Measurements from ENCODE around the gene TINCR. TPM values are rescaled to one million over a fixed set of nuclear protein-coding genes. Genes with fewer than 3 reads are reported as not detected.

Gene TINCR
- total RNA-seq, 1 donor = not detected

DNA sequence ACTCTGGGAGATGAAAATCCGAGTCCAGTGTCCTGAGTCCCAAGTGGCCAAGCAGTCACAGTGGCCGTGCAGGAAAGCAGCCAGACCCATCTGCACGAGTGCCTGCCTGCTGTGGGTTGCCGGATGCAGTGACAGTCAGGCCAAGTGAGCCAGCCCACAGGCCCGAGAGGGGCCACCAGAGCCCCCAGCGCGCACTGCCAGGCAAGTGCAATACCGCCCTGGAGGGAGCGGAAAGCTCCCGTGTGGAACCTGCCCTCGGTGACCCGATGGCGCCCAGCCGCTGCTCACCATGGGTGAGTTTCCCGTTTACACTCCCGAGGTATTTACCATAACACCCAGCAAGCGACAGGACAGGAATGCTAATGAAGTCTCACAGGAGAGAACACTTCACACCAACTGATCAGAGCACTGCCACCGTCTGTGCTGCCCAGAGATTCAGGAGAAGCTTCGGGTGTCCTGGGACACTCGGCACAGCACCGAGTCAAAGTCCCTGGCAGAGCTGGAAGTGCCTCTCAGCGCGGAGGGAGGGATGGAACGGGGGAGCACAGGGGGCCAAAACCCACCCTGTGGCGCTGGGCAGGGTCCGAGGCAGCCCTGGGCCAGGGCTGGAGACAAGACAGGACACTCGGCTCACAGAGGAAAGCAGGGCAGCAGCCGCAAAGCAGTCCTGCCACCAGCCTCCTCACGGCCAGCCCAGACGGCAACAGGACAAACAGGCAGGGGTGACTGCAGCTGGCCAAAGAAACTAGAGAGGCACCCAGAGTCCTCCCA, 21.3 kb upstream of the TINCR start:
- TF ChIP-seq, protein P1, sequence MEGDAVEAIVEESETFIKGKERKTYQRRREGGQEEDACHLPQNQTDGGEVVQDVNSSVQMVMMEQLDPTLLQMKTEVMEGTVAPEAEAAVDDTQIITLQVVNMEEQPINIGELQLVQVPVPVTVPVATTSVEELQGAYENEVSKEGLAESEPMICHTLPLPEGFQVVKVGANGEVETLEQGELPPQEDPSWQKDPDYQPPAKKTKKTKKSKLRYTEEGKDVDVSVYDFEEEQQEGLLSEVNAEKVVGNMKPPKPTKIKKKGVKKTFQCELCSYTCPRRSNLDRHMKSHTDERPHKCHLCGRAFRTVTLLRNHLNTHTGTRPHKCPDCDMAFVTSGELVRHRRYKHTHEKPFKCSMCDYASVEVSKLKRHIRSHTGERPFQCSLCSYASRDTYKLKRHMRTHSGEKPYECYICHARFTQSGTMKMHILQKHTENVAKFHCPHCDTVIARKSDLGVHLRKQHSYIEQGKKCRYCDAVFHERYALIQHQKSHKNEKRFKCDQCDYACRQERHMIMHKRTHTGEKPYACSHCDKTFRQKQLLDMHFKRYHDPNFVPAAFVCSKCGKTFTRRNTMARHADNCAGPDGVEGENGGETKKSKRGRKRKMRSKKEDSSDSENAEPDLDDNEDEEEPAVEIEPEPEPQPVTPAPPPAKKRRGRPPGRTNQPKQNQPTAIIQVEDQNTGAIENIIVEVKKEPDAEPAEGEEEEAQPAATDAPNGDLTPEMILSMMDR (IDR thresholded peaks at IDR 0.05; ENCODE audit: insufficient read depth, low read length) = no peak
- DNase-seq (ENCODE audit: low read depth) = no peak
- H3K4me3 ChIP-seq (ENCODE audit: low read depth, low read length) = no peak overlapping the region

- no peak overlapping the region for H3K4me3 ChIP-seq (ENCODE audit: low read depth, low read length)
- peak; percentile 17 for DNase-seq (ENCODE audit: low read depth)
- TF ChIP-seq, protein P1 (IDR thresholded peaks at IDR 0.05; ENCODE audit: insufficient read depth, low read length) = no peak
Observed at GRCh38 chr19:5588441-5588840, 20.7 kb upstream of the TINCR start.

GRCh38 chr19:5587661-5588060, 19.9 kb upstream of the TINCR start:
- TF ChIP-seq, protein P1 (IDR thresholded peaks at IDR 0.05; ENCODE audit: insufficient read depth, low read length) = no peak
- H3K4me3 ChIP-seq (ENCODE audit: low read depth, low read length) = no peak overlapping the region
- no peak for DNase-seq (ENCODE audit: low read depth)

DNA sequence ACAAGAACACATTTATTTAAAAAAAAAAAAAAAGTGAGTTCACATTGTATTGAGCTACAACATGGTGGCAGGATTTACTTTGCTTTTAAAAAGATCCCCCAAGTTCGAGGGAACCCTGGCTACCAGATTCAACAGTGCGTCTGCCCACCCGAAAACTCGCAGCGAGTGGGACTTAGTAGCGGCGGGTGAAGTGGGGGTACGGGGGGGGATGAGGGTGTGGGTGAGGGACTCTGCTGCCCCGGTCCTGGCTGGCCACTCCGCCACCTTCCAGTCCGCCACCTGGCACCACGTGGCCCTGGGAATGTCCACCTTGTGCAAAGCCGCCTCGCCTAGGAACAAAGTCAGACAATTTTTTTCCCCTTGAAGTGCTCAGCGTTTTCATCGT, 19.3 kb upstream of the TINCR start:
- H3K4me3 ChIP-seq (ENCODE audit: low read depth, low read length) = no peak overlapping the region
- no peak for DNase-seq (ENCODE audit: low read depth)
- TF ChIP-seq, protein P1 (IDR thresholded peaks at IDR 0.05; ENCODE audit: insufficient read depth, low read length) = no peak

DNA sequence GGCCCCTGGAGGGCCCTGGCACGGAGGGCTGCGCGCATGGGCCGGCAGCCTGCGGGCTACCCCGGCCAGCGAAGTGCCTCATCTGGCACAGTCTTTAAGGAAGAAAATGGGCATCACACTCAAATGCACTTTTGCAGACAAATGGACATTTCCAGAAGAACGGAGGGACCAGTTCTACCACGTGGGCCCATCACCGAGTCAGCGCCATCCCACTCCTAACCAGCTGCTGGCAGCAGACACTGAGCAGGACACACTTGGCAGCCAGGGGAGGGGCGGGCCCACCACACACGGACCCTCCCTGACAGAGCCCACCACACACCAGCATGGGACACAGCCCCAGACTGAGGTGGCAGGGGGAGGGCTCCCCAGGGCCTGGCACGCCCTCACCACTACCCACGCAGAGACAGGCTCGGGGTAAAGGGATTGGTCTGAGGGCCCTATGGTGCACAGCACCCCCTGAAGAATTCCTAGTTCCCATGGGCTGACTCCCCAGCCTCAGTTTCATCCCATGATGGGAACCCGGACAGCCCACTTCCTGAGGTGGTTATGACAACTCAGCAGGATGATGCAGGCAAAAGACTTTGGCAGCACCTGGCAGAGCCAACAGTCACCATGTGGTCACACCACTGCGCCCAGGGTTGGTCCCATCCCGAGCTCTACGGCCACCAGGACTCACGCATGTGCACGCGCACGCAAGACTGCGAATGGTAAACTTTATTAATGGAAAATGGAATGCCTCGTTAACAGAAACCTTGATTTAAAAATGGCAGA, 18.7 kb upstream of the TINCR start:
- DNase-seq (ENCODE audit: low read depth) = no peak
- H3K4me3 ChIP-seq (ENCODE audit: low read depth, low read length) = no peak overlapping the region
- TF ChIP-seq, protein P1 (IDR thresholded peaks at IDR 0.05; ENCODE audit: insufficient read depth, low read length) = no peak

- H3K4me3 ChIP-seq (ENCODE audit: low read depth, low read length) = no peak overlapping the region
- no peak for DNase-seq (ENCODE audit: low read depth)
- TF ChIP-seq, protein P1 (IDR thresholded peaks at IDR 0.05; ENCODE audit: insufficient read depth, low read length) = no peak
Observed at GRCh38 chr19:5585461-5586299, 17.9 kb upstream of the TINCR start.

Measured in fibroblast of the aortic adventitia (primary cell).